HL-60 (cell line): ENCODE data around the gene XAB2.

Experiments
- DNase-seq, 2 experiments: peaks; one replicate each; pipeline ENCODE4 v3.0.0-alpha.2; 2010 to 2020; ENCODE audit warnings: low read depth in 1 of 2, low spot score in 1 of 2
- H3K27ac ChIP-seq: fragments of 250-450 bp; sonication (Bioruptor Pico); replicated peaks from 2 replicates; pipeline ENCODE4 v1.5.1; 2020; ENCODE audit warnings: mild to moderate bottlenecking, moderate library complexity
- H3K27me3 ChIP-seq: fragments of 250-450 bp; sonication (Bioruptor Pico); 2 replicates; pipeline ENCODE4 v1.5.1; 2021; ENCODE audit warnings: mild to moderate bottlenecking, moderate library complexity; ENCODE audit not compliant: insufficient read depth, poor library complexity, severe bottlenecking
- H3K4me3 ChIP-seq: replicated peaks from 2 replicates; pipeline ENCODE4 v1.5.1; 2011; ENCODE audit warnings: mild to moderate bottlenecking, control low read depth, low read length; ENCODE audit not compliant: insufficient read depth
- GABPA ChIP-seq: IDR thresholded peaks from 2 replicates; pipeline ENCODE4 v1.6.1; 2012; ENCODE audit warnings: low read depth
- POLR2AphosphoS5 ChIP-seq: IDR thresholded peaks from 2 replicates; pipeline ENCODE4 v1.6.1; 2012; ENCODE audit warnings: low read depth
- SPI1 ChIP-seq: IDR thresholded peaks from 2 replicates; pipeline ENCODE4 v1.6.1; 2012; ENCODE audit warnings: low read depth, mild to moderate bottlenecking, borderline replicate concordance
- TF ChIP-seq, protein P1 (sequence below): IDR thresholded peaks from 2 replicates; pipeline ENCODE4 v1.6.1; 2012; ENCODE audit warnings: low read depth; ENCODE audit not compliant: insufficient replicate concordance
- TF ChIP-seq, protein P2 (sequence below): IDR thresholded peaks from one replicate; pipeline ENCODE4 v1.5.1; 2011; ENCODE audit warnings: low read length, control low read depth, inconsistent platforms; ENCODE audit not compliant: insufficient read depth

The XAB2 gene

DNA sequence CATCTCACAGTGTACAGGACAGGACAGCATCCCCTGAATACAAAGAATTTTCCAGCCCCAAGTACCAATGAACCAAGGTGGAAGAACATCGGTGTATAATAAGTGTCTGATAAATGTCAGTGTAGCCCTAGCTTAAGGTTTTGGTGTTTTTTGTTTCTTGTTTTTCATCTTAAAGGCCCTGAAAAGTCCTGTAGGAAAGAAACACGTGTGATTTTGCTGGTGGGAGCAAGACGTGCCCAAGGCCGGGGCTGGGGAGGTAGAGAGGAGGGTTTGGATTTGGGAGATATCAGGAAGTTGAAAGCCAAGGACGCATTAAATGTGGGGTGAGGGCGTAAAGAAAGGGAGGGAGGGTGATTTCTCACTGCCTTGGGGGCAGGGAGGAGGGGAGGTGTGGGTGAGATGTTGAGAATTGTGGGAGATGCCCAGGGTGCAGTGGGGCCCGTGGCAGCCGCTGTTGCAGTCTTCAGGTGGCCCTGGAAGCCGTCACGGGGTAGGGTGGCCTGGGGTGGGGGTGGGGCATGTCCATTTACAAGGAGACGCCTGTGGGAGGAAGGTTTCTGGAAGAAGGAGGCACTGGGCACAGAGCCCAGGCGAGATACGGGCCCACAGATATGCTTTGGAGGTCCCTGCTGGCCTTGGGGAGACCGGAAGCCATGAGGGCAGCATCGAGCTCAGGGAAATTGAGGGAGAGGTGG lies 27.0 kb downstream of the XAB2 start:
- Histone ChIP-seq H3K4me3 (no peak overlapping the region), H3K27me3 (peaks cover 10% of the 10 kb centered on the region), H3K27ac (no peak overlapping the region)
- no peak for DNase-seq
- TF ChIP-seq, protein P1, sequence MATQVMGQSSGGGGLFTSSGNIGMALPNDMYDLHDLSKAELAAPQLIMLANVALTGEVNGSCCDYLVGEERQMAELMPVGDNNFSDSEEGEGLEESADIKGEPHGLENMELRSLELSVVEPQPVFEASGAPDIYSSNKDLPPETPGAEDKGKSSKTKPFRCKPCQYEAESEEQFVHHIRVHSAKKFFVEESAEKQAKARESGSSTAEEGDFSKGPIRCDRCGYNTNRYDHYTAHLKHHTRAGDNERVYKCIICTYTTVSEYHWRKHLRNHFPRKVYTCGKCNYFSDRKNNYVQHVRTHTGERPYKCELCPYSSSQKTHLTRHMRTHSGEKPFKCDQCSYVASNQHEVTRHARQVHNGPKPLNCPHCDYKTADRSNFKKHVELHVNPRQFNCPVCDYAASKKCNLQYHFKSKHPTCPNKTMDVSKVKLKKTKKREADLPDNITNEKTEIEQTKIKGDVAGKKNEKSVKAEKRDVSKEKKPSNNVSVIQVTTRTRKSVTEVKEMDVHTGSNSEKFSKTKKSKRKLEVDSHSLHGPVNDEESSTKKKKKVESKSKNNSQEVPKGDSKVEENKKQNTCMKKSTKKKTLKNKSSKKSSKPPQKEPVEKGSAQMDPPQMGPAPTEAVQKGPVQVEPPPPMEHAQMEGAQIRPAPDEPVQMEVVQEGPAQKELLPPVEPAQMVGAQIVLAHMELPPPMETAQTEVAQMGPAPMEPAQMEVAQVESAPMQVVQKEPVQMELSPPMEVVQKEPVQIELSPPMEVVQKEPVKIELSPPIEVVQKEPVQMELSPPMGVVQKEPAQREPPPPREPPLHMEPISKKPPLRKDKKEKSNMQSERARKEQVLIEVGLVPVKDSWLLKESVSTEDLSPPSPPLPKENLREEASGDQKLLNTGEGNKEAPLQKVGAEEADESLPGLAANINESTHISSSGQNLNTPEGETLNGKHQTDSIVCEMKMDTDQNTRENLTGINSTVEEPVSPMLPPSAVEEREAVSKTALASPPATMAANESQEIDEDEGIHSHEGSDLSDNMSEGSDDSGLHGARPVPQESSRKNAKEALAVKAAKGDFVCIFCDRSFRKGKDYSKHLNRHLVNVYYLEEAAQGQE = no peak
- TF ChIP-seq, protein P2, sequence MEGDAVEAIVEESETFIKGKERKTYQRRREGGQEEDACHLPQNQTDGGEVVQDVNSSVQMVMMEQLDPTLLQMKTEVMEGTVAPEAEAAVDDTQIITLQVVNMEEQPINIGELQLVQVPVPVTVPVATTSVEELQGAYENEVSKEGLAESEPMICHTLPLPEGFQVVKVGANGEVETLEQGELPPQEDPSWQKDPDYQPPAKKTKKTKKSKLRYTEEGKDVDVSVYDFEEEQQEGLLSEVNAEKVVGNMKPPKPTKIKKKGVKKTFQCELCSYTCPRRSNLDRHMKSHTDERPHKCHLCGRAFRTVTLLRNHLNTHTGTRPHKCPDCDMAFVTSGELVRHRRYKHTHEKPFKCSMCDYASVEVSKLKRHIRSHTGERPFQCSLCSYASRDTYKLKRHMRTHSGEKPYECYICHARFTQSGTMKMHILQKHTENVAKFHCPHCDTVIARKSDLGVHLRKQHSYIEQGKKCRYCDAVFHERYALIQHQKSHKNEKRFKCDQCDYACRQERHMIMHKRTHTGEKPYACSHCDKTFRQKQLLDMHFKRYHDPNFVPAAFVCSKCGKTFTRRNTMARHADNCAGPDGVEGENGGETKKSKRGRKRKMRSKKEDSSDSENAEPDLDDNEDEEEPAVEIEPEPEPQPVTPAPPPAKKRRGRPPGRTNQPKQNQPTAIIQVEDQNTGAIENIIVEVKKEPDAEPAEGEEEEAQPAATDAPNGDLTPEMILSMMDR = no peak
- TF ChIP-seq GABPA = no peak
- TF ChIP-seq SPI1 = no peak

DNA sequence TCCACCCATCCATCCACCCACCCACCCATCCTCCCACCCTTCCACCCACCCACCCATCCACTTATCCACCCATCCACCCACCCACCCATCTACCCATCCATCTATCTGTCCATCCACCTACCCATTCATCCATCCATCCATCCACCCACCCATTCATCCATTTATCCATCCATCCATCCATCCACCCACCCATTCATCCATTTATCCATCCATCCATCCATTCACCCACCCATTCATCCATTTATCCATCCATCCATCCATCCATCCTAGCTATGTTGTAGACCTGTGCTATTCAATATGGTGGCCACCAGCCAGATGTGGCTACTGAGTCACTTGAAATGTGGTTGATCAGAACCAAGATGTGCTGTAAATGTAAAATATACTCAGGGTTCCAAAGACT lies 28.6 kb downstream of the XAB2 start:
- DNase-seq = no peak
- H3K27me3 ChIP-seq = peaks cover 18% of the 10 kb centered on the region
- no peak overlapping the region for H3K27ac ChIP-seq
- H3K4me3 ChIP-seq = no peak overlapping the region
- TF ChIP-seq SPI1 (no peak), POLR2AphosphoS5 (no peak), GABPA (no peak)
- TF ChIP-seq, protein P1 = no peak
- TF ChIP-seq, protein P2 = no peak

DNA sequence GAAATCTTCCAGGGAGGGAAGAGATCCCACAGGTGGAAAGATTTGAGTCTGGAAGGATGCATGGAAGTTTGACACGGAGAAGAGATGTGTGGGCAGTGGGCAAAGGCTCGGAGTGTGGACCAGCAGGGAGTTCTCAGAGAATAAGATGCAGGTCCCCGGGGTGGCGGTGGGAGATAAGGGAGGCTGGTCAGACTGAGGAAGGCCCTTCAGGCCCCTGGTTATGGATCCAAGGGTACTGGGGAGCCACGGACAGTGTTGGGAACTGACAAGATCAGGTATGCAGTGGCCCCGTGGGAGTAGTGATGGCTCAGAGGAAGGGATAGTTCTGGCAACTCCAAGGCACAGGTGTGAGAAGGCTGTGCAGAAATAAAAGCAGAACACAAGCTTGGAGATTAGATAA lies 31.2 kb downstream of the XAB2 start:
- Histone ChIP-seq H3K4me3 (no peak overlapping the region), H3K27me3 (peaks cover 32% of the 10 kb centered on the region), H3K27ac (no peak overlapping the region)
- DNase-seq = no peak
- TF ChIP-seq, protein P2 = no peak
- TF ChIP-seq POLR2AphosphoS5 (no peak), GABPA (no peak), SPI1 (no peak)
- TF ChIP-seq, protein P1 = no peak
